ENCODE data around the gene TAC4. TPM values are rescaled to one million over a fixed set of nuclear protein-coding genes. Genes with fewer than 3 reads are reported as not detected.

TAC4 gene
- total and polyA plus RNA-seq, 9 of the 15 experiments (the other 6 are each of a cell fraction or from before 2014, with no cell fraction given): 0.17 TPM; not detected in 8

GRCh38 chr17:49789243-49789578, 58.7 kb downstream of the TAC4 start:
- peak; percentile 98 for FAIRE-seq
- 4% methylated on average over 17 of the region's 17 CpGs for WGBS (ENCODE audit: insufficient coverage, low coverage, missing lambda C conversion rate)
- Histone ChIP-seq H3K4me3 (peak overlapping the region; percentile 95), H3K4me2 (ENCODE audit: insufficient read depth, low read length) (peak overlapping the region; percentile 100), H2AFZ (ENCODE audit: low read depth, low read length) (no peak overlapping the region), H3K4me1 (replicated peaks in 1 of 2; ENCODE audit: control insufficient read depth in 2 of 2, insufficient read depth in 2 of 2, low read length in 2 of 2) (peaks cover 10 to 14% of the 10 kb centered on the region in 2 experiments), H3K9ac (ENCODE audit: insufficient read depth in 1 of 2, low read depth in 2 of 2, low read length in 2 of 2) (peak overlapping the region; percentile 24 to 45; a peak in 3 of 4 replicates), H3K27ac (ENCODE audit: extremely low read depth, low read depth, low read length) (peak overlapping the region; percentile 27; the same call in 1 of the 3 replicates), H4K20me1 (replicated peaks; ENCODE audit: control insufficient read depth, insufficient read depth, low read length) (peaks cover 9% of the 10 kb centered on the region), H3K36me3 (ENCODE audit: control insufficient read depth, insufficient read depth, low read length) (peaks cover 47% of the 10 kb centered on the region), H3K27me3 (ENCODE audit: control insufficient read depth in 2 of 2, insufficient read depth in 2 of 2, low read length in 2 of 2) (no peaks in the 10 kb centered on the region), H3K9me1 (ENCODE audit: control insufficient read depth, insufficient read depth, low read length) (no peaks in the 10 kb centered on the region), H3K9me3 (replicated peaks; ENCODE audit: control insufficient read depth, insufficient read depth, low read depth, low read length) (no peaks in the 10 kb centered on the region), H3K79me2 (ENCODE audit: control insufficient read depth, insufficient read depth, low read length) (peaks cover 62% of the 10 kb centered on the region)
- intact Hi-C loops (cut with micrococcal nuclease): no loop called here
- ChIA-PET CTCF (ENCODE audit: low intra/inter-chr PET ratio) (no interaction called here), POLR2A (interaction anchor here (0.5 to 2.2 kb wide), 3 partner anchors 25 to 1222 kb away, joined by 3 to 13 read pairs (median 3); partner anchors contain the start of gene FAM117A)
- no peak for ATAC-seq
- no peak for DNase-seq (ENCODE audit: extremely low read depth in 1 of 4, low spot score in 3 of 4)
- BruUV-seq (replicated peaks): TSS peak; percentile 40
- in situ Hi-C loops (cut with MboI): loop anchor here (5.0 kb wide), 1 partner anchor 82 kb away; the partner anchor contains the start of gene SLC35B1
- TF ChIP-seq, protein P1, sequence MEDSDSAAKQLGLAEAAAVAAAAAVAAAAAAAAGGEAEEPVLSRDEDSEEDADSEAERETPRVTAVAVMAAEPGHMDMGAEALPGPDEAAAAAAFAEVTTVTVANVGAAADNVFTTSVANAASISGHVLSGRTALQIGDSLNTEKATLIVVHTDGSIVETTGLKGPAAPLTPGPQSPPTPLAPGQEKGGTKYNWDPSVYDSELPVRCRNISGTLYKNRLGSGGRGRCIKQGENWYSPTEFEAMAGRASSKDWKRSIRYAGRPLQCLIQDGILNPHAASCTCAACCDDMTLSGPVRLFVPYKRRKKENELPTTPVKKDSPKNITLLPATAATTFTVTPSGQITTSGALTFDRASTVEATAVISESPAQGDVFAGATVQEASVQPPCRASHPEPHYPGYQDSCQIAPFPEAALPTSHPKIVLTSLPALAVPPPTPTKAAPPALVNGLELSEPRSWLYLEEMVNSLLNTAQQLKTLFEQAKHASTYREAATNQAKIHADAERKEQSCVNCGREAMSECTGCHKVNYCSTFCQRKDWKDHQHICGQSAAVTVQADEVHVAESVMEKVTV (CRISPR knock-in tag; IDR thresholded peaks at IDR 0.05): no peak
- TF ChIP-seq AFF4 (CRISPR knock-in tag; IDR thresholded peaks at IDR 0.05) (0 out of 2 replicates have a peak, but pooled peaks have one; percentile 16), SIN3A (IDR thresholded peaks at IDR 0.05; ENCODE audit: borderline replicate concordance in 2 of 2, control insufficient read depth in 1 of 2, low read depth in 2 of 2, low read length in 2 of 2) (peak in 1 of 2 experiments; percentile 82; a peak in 1 of 4 replicates), DNMT1 (IDR thresholded peaks at IDR 0.05) (no peak), TFAP4 (CRISPR knock-in tag; IDR thresholded peaks at IDR 0.05; ENCODE audit: borderline replicate concordance) (peak; percentile 7; the same call in 1 of the 2 replicates), OTX1 (CRISPR knock-in tag; IDR thresholded peaks at IDR 0.05) (no peak), POLR2G (IDR thresholded peaks at IDR 0.05; ENCODE audit: low read depth, low read length) (no peak), ARNT (IDR thresholded peaks at IDR 0.05) (no peak), ZNF79 (CRISPR knock-in tag; IDR thresholded peaks at IDR 0.05; ENCODE audit: low read depth) (no peak), SP1 (CRISPR knock-in tag; IDR thresholded peaks at IDR 0.05) (peak; percentile 87; the same call in 1 of the 2 replicates), MYC (IDR thresholded peaks at IDR 0.05; ENCODE audit: low read depth, low read length) (0 out of 2 replicates have a peak, but pooled peaks have one; percentile 11), MYC (CRISPR knock-in tag; IDR thresholded peaks at IDR 0.05; ENCODE audit: borderline replicate concordance, low read depth) (no peak), MEF2A (IDR thresholded peaks at IDR 0.05; ENCODE audit: control insufficient read depth, low read depth, low read length) (no peak)
- TF ChIP-seq, protein P2, sequence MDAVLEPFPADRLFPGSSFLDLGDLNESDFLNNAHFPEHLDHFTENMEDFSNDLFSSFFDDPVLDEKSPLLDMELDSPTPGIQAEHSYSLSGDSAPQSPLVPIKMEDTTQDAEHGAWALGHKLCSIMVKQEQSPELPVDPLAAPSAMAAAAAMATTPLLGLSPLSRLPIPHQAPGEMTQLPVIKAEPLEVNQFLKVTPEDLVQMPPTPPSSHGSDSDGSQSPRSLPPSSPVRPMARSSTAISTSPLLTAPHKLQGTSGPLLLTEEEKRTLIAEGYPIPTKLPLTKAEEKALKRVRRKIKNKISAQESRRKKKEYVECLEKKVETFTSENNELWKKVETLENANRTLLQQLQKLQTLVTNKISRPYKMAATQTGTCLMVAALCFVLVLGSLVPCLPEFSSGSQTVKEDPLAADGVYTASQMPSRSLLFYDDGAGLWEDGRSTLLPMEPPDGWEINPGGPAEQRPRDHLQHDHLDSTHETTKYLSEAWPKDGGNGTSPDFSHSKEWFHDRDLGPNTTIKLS (IDR thresholded peaks at IDR 0.05; ENCODE audit: borderline replicate concordance, low read depth): no peak

Data from K562 (cell line).